SH-SY5Y (cell line): ENCODE results near the gene TMEFF1.

Source experiments
- GATA2 ChIP-seq: IDR thresholded peaks from 2 replicates; pipeline ENCODE4 v1.6.1; 2011; ENCODE audit warnings: mild to moderate bottlenecking, low read depth, low read length
- GATA3 ChIP-seq: IDR thresholded peaks from 2 replicates; pipeline ENCODE4 v1.6.1; 2011; ENCODE audit warnings: low read depth, mild to moderate bottlenecking, low read length, moderate library complexity

GRCh38 chr9:100465274-100465673 is 7.7 kb upstream of the TMEFF1 start:
- no peak for TF ChIP-seq GATA2
- no peak for TF ChIP-seq GATA3
